Cardiac fibroblast (primary cell): Measurements from ENCODE around the gene DIRAS1.

Experiments used
- DNase-seq, 2 donors: peaks; one replicate each; pipeline versions ENCODE4 v3.0.0 to v3.0.0-alpha.2; 2010; ENCODE audit warnings: low read depth in 2 of 2
- H3K4me3 ChIP-seq, 2 donors: replicated peaks in 1 of 2; 1 replicate in 1 of 2; 2 replicates in 1 of 2; pipeline ENCODE4 v1.5.1; 2011; ENCODE audit warnings: low read depth in 2 of 2, low read length in 2 of 2, mild to moderate bottlenecking in 2 of 2, moderate library complexity in 1 of 2
- TF ChIP-seq, protein P1 (sequence below): IDR thresholded peaks from one replicate; pipeline ENCODE4 v1.5.1; 2011; ENCODE audit warnings: low read depth, mild to moderate bottlenecking, low read length, inconsistent platforms

Gene DIRAS1

DNA sequence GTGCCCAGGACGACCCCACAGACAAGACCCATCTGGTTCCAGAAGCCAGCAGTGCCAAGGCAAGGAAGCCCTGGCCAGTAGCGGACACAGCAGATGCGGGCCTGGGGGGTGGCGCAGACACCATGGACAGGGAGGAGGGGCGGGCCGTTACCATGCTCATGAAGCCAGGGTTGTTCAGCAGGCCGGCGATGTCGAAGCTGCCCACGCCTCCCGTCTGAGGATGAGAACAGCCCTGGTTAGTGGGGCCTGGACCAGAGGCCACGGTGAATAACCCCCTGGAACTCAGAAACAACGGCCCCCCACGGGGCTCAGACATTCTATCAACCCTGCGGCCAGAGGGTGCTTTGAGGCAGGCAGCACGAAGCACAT is 40.1 kb upstream of the DIRAS1 start:
- H3K4me3 ChIP-seq: no peak overlapping the region
- DNase-seq: no peak
- TF ChIP-seq, protein P1, sequence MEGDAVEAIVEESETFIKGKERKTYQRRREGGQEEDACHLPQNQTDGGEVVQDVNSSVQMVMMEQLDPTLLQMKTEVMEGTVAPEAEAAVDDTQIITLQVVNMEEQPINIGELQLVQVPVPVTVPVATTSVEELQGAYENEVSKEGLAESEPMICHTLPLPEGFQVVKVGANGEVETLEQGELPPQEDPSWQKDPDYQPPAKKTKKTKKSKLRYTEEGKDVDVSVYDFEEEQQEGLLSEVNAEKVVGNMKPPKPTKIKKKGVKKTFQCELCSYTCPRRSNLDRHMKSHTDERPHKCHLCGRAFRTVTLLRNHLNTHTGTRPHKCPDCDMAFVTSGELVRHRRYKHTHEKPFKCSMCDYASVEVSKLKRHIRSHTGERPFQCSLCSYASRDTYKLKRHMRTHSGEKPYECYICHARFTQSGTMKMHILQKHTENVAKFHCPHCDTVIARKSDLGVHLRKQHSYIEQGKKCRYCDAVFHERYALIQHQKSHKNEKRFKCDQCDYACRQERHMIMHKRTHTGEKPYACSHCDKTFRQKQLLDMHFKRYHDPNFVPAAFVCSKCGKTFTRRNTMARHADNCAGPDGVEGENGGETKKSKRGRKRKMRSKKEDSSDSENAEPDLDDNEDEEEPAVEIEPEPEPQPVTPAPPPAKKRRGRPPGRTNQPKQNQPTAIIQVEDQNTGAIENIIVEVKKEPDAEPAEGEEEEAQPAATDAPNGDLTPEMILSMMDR: no peak

DNA sequence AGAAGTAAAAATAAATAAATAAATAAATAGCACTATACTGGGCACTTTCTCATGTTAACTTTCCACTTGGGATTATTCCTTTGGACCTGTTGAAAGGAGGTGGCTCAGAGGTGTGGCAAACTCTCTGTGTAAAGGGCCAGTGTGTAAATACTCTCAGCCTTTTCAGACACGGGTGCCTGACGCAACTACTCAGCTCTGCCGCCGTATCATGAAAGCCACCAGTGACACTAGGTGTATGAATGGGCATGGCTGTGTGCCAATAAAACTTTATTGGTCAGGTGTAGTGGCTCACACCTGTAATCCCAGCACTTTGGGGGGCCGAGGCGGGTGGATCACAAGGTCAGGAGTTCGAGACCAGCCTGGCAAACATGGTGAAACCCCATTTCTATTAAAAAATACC is 38.8 kb upstream of the DIRAS1 start:
- H3K4me3 ChIP-seq: no peak overlapping the region
- TF ChIP-seq, protein P1: no peak
- no peak for DNase-seq

DNA sequence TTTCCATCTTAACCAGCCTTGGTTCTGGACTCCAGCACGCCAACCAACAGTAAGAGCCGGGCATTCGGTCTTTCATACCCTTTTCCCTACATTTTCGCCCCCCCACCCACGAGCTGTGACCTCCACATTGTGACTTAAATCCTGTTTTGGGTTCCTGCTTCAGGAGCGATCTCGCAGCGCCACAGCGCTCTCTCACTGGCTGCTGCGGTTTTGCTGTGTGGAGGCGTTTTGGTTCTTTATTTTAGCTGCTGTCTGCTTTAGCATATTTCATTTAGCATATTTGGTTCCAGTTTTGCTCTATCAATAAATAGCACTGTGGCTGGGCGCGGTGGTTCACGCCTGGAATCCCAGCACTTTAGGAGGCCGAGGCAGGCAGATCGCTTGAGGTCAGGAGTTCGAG is 38.2 kb upstream of the DIRAS1 start:
- TF ChIP-seq, protein P1: no peak
- H3K4me3 ChIP-seq: no peak overlapping the region
- no peak for DNase-seq

DNA sequence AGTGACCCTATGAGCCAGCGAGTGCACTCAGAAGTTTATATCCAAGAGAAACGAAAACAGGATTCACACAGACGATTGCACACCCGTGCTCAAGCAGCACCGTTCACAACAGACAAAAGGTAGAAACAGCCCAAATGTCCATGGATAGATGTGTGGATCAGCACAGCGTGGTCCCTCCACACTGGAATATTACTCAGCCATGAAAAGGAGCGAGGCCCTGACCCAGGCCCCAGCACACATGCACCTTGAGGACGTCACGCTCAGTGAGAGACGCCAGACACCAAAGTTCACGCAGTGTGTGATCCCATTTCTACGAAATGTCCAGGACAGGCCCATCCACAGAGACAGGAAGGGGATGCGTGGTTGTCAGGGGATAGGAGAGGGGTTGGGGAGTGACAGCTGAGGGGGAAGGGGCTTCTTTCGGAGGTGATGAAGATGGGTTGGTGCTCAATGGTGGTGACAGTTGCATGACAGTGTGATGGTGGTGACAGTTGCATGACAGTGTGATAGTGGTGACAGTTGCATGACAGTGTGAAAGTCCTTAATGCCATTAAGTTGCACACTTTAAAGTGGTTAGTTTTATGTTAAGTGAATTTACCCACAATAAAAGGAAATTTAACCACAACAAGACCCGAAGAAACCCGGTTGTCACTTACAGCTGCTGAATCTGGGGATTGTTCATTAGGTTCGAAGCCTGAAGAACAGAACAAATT is 37.6 kb upstream of the DIRAS1 start:
- no peak for DNase-seq
- TF ChIP-seq, protein P1: no peak
- H3K4me3 ChIP-seq: no peak overlapping the region

DNA sequence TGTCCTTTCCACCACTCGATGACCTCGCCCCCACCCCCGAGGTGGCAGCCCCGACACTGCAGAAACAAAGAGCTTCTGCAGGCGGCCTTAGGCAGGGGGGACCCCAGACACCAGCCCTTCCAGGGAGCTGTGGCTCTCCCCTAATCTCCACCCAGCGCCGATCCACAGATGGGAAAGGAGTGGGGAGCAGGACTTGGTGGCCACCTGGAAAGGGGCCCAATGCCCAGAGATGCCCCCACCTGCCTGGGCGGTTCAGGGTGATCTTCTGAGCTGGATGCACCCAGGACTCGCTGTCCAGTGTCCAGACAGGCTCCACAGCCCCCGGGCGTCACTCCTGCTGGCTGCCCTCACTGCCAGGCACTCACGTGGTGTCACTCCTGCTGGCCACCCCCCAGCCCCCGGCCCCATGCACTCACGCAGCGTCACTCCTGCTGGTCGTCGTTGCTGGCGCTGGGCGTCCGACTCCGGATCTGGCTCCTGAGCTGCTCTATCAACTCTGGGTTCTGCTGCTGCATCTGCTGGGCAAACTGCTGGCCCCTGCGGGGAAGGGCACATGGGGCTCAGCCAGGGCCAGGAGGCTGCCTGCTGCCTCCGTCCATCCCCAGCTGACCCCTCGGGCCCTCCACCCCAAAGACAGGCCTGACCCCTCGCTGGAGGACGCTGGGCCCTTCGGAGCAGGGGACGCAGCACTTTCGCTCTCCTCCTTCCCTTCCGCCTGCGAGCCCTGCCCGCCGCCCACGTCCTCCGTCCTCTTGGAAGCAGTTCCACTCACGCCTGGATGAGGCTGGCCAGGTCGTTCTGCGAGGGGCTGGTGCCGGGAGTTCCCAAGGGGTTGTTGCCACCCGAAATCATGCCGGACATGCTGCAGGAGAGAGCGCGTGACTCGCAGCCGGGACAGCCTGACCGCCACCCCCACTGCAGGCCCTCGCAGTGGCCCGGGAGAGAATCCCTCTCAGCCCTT is 36.0 kb upstream of the DIRAS1 start:
- TF ChIP-seq, protein P1: no peak
- H3K4me3 ChIP-seq: no peak overlapping the region
- no peak for DNase-seq

DNA sequence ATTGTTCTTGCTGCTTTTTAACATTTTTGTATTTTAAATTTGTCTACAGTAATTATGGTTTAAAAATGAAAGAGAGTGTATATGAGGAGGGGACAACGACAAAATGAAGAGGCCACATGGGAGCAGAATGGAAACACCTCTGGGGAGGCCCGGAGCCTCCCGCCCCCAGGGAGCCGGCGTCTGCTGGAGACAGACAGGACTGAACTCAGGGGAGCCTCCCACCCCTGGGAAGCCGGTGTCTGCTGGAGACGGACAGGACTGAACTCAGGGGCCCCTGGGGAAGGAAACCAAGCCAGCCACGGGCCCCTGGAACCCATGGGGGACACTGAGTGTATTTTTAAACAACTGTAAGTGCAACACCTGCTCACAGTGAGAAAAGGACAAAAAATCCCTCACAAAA is 35.3 kb upstream of the DIRAS1 start:
- TF ChIP-seq, protein P1: no peak
- H3K4me3 ChIP-seq: no peak overlapping the region
- no peak for DNase-seq
